ENCODE data around the gene RANBP3L.
"Not testable (repeated sequence)": the region's sequence is repeated elsewhere in the genome, so short reads cannot be mapped to it uniquely, and the experiment has no call there.

RANBP3L gene

DNA sequence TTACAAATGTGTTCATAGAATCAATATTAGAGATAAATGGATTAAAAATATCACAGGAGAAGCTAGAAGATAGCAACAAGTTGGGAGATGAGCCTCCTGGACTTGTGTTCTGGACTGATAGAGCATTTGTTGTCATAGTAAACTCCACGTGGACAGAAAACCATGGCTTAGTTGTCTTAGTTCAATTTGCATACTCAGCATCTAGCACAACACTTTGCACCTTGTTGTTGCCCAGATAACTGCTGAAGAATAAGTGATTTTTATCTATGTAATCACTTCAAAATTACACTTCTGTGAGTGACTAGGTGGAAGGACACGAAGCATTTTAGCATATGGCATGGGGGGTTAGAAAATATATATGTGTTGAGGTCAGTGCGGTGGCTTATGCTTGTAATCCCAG is 4.0 kb downstream of the RANBP3L start:
- TF ChIP-seq TAF1 (IDR thresholded peaks at IDR 0.05; ENCODE audit: low read depth, low read length) (no peak), POLR2A (IDR thresholded peaks at IDR 0.05; ENCODE audit: low read depth, low read length) (no peak), PAX5 (IDR thresholded peaks at IDR 0.05; ENCODE audit: insufficient read depth, low read length, severe bottlenecking) (no peak), SPI1 (IDR thresholded peaks at IDR 0.05; ENCODE audit: low read depth, low read length) (no peak), POU2F2 (IDR thresholded peaks at IDR 0.05; ENCODE audit: low read depth, low read length) (no peak), POLR2AphosphoS5 (IDR thresholded peaks at IDR 0.05; ENCODE audit: low read depth, low read length) (no peak)
- no peak for FAIRE-seq
- DNase-seq (ENCODE audit: insufficient read length, low spot score) = no peak

DNA sequence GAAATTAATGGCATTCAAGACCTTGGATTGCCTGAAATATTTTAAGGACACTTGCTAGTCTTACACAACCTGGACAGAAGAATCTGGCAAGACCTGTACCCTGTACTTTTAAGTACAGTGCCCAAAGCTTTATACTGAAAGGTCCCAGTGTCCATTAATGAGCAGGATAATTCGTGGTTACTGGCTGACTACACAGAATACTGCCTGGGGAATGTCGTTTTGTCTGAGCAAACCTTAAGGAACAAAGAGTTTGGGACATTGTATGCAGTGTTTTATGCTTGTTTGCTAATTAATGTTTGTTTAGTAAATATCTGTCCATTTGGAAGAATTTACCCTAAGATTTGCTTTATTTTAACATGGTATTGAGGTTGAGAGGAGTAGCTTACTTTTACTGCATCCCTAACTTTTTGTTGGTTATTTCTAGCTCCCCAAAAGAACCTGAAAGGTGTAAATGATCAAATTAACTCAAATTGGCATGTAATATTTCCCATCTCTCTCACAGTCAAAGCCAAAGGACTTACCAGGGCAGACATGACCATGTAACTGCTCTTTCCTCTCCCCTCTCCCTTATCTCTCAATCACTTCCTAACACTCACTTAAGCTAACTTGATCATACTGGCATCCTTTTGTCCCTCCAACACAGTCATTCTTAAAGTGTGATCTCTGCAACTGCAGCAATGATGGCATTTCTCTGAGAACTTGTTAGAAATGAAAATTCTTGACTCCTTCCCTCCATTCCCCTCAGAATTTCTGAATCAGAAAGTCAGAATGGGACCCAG is 15.7 kb downstream of the RANBP3L start:
- TF ChIP-seq POLR2A (IDR thresholded peaks at IDR 0.05; ENCODE audit: low read depth, low read length) = no peak
- TF ChIP-seq POU2F2 (IDR thresholded peaks at IDR 0.05; ENCODE audit: low read depth, low read length) = no peak
- no peak for TF ChIP-seq SPI1 (IDR thresholded peaks at IDR 0.05; ENCODE audit: low read depth, low read length)
- FAIRE-seq (no peak), DNase-seq (ENCODE audit: insufficient read length, low spot score) (no peak)

DNA sequence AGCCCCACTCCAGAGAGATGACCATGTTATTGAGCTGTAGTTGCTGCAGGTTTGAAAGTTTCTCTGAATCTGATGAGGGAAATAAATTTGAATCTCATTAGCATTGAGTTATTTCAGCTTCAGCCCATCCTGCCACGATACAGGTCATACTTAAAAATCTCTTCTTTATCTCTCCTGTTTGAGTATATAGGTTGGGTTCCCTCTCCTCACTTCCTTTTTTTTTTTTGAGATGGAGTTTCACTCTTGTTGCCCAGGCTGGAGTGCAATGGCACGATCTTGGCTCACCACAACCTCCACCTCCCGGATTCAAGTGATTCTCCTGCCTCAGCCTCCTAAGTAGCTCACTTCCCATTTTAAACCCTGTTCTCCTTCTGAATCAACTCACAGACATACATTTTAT is 17.9 kb downstream of the RANBP3L start:
- FAIRE-seq; DNase-seq (ENCODE audit: insufficient read length, low spot score): not testable (repeated sequence)
- TF ChIP-seq SPI1 (IDR thresholded peaks at IDR 0.05; ENCODE audit: low read depth, low read length) = peak; percentile 35

DNA sequence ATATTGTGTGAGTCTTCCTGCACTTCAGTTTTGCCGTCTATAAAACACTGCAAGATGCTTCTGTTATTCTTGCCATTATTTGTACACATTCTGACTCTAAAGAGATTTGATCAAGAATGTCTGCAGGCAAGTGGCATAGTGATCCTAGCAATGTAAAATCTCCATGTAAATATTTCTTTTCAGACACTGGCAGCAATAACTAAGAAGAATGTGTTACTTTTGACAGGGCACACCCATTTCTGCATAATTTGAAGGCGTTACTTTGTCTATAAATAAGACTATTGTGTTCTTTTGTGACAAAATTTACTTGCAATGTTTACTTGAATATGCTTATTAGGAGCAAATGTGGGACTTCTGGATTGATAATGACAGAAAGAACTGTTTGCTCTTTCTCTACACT is 20.1 kb downstream of the RANBP3L start:
- TF ChIP-seq POU2F2 (IDR thresholded peaks at IDR 0.05; ENCODE audit: low read depth, low read length) (no peak), TAF1 (IDR thresholded peaks at IDR 0.05; ENCODE audit: low read depth, low read length) (no peak), POLR2A (IDR thresholded peaks at IDR 0.05; ENCODE audit: low read depth, low read length) (no peak)
- DNase-seq (ENCODE audit: insufficient read length, low spot score) (no peak), FAIRE-seq (no peak)

DNA sequence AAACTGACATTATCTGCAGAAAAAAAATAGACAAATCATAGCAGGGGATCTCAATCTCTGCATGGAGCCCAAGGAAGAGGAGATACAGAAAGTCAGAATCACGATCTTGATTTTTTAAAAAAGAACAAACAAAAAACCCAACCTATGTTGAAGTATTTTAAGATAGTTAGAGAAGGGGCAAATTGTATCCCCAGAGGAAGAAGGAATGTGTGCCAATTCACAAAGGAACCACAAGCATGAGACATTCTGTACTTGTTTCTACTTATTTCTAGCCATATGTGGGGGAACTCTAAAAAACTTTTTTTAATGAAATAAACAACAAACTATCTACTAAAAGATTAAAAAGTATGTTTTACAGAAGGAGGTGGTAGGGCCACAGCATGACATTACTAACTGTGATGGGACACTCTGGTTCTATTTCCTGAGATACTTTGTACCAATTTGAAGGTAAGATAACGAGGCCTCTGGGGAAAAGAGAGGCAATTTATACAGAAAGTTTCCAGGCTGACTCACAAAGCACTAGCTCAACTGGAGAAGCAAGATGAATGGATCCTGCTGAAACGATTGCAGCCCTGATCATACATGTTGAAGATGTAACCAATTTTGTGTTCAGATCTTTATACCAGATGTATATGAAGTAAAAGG is 22.5 kb downstream of the RANBP3L start:
- FAIRE-seq (no peak), DNase-seq (ENCODE audit: insufficient read length, low spot score) (no peak)
- no peak for TF ChIP-seq POU2F2 (IDR thresholded peaks at IDR 0.05; ENCODE audit: low read depth, low read length)
- TF ChIP-seq SPI1 (IDR thresholded peaks at IDR 0.05; ENCODE audit: low read depth, low read length) = no peak
- TF ChIP-seq TAF1 (IDR thresholded peaks at IDR 0.05; ENCODE audit: low read depth, low read length) = no peak
- no peak for TF ChIP-seq POLR2AphosphoS5 (IDR thresholded peaks at IDR 0.05; ENCODE audit: low read depth, low read length)
- no peak for TF ChIP-seq PAX5 (IDR thresholded peaks at IDR 0.05; ENCODE audit: insufficient read depth, low read length, severe bottlenecking)

DNA sequence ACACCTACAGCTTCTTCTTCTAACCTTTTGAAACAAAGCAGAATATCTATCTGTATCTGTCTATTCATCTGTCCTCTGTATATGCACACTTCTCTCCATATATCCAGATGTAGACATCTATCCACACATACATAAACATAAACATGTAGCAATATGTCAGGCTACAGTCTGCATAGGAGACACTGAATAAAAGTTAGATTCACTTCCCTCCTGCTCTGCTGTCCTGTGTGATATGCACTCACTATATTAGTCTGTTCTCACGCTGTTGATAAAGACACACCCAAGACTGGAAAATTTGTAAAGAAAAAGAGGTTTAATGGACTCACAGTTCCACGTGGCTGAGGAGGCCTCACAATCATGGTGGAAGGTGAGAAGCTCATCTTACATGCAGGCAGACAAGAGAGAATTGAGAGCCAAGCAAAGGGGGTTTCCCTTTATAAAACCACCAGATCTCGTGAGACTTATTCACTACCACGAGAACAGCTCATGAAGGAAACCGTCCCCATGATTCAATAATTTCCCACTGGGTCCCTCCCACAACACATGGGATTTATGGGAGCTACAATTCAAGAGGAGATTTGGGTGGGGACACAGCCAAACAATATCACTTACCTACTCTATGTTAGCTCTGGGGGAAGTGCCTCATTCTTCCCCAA is 24.1 kb downstream of the RANBP3L start:
- TF ChIP-seq POU2F2 (IDR thresholded peaks at IDR 0.05; ENCODE audit: low read depth, low read length) = no peak
- TF ChIP-seq POLR2AphosphoS5 (IDR thresholded peaks at IDR 0.05; ENCODE audit: low read depth, low read length) = no peak
- no peak for TF ChIP-seq TAF1 (IDR thresholded peaks at IDR 0.05; ENCODE audit: low read depth, low read length)
- 0 out of 2 replicates have a peak, but pooled peaks have one; percentile 16 for TF ChIP-seq SPI1 (IDR thresholded peaks at IDR 0.05; ENCODE audit: low read depth, low read length)
- DNase-seq (ENCODE audit: insufficient read length, low spot score) (no peak), FAIRE-seq (no peak)

DNA sequence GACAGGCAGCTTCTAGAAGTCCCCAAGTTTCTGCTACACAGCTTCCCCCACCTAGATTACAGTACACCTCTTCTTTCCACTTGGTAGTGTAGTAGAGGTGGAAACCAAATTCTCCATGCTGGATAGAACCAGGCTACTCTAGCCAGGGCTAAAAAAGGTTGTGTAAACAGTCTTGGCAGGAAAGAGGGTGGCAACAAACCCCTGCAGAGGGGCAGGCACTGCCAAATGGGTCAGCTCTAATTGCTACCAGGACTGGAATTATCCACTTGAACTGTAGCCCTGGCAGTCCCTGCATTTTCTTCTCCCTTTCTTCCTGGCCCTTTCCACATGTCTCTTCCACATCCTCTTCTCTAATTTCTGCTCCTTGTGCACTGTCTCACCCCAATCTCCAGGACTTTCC is 24.8 kb downstream of the RANBP3L start:
- DNase-seq (ENCODE audit: insufficient read length, low spot score) (no peak), FAIRE-seq (no peak)
- TF ChIP-seq SPI1 (IDR thresholded peaks at IDR 0.05; ENCODE audit: low read depth, low read length) (no peak), PAX5 (IDR thresholded peaks at IDR 0.05; ENCODE audit: insufficient read depth, low read length, severe bottlenecking) (no peak), POU2F2 (IDR thresholded peaks at IDR 0.05; ENCODE audit: low read depth, low read length) (no peak), POLR2AphosphoS5 (IDR thresholded peaks at IDR 0.05; ENCODE audit: low read depth, low read length) (no peak), POLR2A (IDR thresholded peaks at IDR 0.05; ENCODE audit: low read depth, low read length) (no peak), TAF1 (IDR thresholded peaks at IDR 0.05; ENCODE audit: low read depth, low read length) (no peak)

DNA sequence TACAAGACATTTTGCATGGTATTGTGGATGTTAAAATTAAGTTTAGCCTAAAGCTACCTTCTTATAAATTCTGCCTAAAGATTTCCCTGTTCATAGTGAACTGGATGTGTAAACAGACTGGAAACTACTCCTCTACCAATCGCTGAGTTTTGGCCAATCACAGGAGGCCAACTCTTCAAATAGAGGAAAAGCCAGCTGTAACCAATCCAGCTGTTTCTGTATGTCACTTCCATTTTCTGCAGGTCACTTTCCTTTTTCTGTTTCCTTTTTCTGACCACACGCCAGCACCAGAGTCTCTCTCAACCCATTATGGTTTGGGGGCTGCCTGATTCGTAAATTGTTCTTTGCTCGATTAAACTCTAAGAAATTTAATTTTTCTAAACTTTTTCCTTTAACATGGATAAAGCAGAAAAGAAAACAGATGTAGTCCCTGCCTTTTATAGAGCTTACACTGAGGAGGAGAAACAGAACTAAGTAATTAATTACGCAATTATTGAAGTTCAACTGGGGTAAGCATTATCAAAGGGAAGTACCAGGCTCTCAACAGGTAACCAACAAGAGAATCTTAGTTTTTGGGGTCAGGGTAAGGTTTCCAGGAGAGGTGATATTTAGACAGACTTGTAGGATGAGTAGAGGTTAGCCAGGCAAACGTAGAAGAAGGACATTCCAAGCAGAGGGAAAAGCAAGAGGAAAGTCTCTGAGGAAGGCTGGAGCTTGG is 27.7 kb downstream of the RANBP3L start:
- no peak for TF ChIP-seq PAX5 (IDR thresholded peaks at IDR 0.05; ENCODE audit: insufficient read depth, low read length, severe bottlenecking)
- no peak for TF ChIP-seq POU2F2 (IDR thresholded peaks at IDR 0.05; ENCODE audit: low read depth, low read length)
- no peak for TF ChIP-seq POLR2AphosphoS5 (IDR thresholded peaks at IDR 0.05; ENCODE audit: low read depth, low read length)
- TF ChIP-seq POLR2A (IDR thresholded peaks at IDR 0.05; ENCODE audit: low read depth, low read length) = no peak
- no peak for TF ChIP-seq SPI1 (IDR thresholded peaks at IDR 0.05; ENCODE audit: low read depth, low read length)
- no peak for TF ChIP-seq TAF1 (IDR thresholded peaks at IDR 0.05; ENCODE audit: low read depth, low read length)
- no peak for FAIRE-seq
- no peak for DNase-seq (ENCODE audit: insufficient read length, low spot score)

DNA sequence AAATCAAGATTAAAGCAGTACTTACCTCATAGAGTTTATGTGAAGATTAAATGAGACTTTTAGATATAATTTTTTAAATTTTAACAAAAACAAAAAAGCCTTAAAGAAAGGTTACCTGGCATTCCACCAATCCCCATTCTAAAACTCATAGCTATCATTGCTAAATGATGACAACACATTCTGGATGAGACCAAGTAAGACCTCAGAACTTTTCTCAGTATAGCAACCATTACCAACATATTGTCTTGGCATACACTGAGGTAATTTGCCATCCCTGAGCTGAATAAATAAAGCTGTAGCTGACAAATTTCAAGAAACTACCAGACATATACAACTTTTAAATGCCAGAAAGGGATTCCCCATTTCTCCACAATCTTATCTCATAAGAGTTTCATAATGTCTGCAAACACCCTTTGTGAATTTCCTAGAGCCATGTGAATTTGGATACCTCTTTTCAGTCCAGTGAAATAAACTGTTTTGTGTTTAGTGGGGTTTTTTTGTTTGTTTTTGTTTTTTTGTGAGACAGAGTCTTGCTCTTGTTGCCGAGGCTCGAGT is 29.5 kb downstream of the RANBP3L start:
- FAIRE-seq (no peak), DNase-seq (ENCODE audit: insufficient read length, low spot score) (no peak)
- TF ChIP-seq POLR2AphosphoS5 (IDR thresholded peaks at IDR 0.05; ENCODE audit: low read depth, low read length) (no peak), SPI1 (IDR thresholded peaks at IDR 0.05; ENCODE audit: low read depth, low read length) (no peak), POU2F2 (IDR thresholded peaks at IDR 0.05; ENCODE audit: low read depth, low read length) (no peak), POLR2A (IDR thresholded peaks at IDR 0.05; ENCODE audit: low read depth, low read length) (no peak), TAF1 (IDR thresholded peaks at IDR 0.05; ENCODE audit: low read depth, low read length) (no peak), PAX5 (IDR thresholded peaks at IDR 0.05; ENCODE audit: insufficient read depth, low read length, severe bottlenecking) (no peak)

Data from GM12891 (cell line).